ENCODE data around the gene NRN1L. TPM values are rescaled to one million over a fixed set of nuclear protein-coding genes. Genes with fewer than 3 reads are reported as not detected.

NRN1L gene
- total and polyA plus RNA-seq, 2 donors from 2014 or later: 1.1 to 1.2 TPM

DNA sequence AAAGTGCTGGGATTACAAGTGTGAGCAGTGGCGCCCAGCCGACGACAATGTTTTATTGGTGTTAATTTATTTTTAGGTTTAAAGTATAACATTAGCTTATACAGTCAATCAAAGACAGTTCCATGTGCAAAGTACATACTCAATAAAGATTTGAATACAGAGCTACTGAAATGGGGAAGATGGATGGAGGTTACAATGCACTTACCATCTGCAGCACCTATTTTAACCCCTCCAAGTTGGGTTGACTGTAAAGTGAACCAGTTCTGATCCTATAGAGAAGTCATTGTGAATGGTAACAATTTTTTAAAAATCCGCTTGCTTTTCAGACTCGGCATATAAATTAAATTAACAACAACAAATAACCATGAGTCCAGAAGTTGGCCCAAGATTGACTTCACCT, 7.7 kb downstream of the NRN1L start:
- no peak overlapping the region for H3K27ac ChIP-seq (ENCODE audit: low read depth in 2 of 2, low read length in 2 of 2)
- H3K4me3 ChIP-seq (ENCODE audit: low read length in 3 of 3): peak overlapping the region; percentile 56 to 72 (median 71)

DNA sequence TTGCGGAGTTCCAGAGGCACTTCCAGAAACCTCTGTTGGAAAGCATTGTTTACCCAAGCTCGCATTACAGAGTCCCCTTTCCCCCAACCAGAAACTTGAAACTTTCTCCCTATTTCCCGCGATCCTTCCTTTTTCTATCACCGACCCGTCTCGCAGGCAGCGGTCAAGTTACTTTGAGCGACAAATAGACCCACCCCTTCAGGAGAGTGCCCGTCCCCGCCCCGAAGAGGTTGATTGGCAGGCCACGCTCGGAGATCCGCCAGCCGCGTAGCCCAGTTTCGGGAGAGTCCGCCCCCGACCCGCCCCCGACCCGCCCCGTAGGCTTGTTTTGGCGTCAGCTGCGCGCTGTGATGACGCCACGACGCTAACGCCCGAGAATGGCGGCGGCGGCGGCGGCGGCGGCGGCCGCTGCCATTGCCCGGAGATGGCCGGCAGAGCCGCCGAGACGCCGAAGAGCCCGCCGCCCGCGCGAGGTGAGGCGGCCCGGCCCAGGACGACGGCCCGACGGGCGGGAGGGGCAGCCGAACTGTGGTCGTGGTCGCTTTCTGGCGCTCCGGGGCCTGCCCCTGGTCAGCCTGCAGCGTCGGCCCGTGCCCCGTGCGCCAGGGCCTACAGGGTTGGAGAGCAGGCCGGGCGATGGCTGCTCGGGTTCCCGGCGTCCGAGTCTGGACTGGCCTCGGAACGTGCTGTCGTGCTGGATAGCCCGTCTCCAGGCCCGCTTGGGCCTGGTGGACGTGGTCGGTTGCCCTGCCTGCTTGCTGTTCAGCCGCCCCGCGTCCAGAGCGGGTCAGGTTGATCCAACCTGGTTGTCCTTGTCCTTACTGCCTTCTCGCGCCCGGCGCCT, 8.4 kb downstream of the NRN1L start, which contains the start of gene PSKH1:
PSKH1 (plus strand) TSS at position 356 of the 844 bp plus-strand sequence. CDS start 15,496 bp downstream, outside the sequence.
- H3K27me3 ChIP-seq (ENCODE audit: control insufficient read depth, insufficient read depth, low read length): no peaks in the 10 kb centered on the region
- TF ChIP-seq, protein P1, sequence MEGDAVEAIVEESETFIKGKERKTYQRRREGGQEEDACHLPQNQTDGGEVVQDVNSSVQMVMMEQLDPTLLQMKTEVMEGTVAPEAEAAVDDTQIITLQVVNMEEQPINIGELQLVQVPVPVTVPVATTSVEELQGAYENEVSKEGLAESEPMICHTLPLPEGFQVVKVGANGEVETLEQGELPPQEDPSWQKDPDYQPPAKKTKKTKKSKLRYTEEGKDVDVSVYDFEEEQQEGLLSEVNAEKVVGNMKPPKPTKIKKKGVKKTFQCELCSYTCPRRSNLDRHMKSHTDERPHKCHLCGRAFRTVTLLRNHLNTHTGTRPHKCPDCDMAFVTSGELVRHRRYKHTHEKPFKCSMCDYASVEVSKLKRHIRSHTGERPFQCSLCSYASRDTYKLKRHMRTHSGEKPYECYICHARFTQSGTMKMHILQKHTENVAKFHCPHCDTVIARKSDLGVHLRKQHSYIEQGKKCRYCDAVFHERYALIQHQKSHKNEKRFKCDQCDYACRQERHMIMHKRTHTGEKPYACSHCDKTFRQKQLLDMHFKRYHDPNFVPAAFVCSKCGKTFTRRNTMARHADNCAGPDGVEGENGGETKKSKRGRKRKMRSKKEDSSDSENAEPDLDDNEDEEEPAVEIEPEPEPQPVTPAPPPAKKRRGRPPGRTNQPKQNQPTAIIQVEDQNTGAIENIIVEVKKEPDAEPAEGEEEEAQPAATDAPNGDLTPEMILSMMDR (IDR thresholded peaks at IDR 0.05; ENCODE audit: borderline replicate concordance, extremely low read depth, insufficient read depth): no peak
- peak within 1 kb of the TSS; percentile 88 to 95 for H3K27ac ChIP-seq (ENCODE audit: low read depth in 2 of 2, low read length in 2 of 2)
- DNase-seq (peak; percentile 98 to 99 (median 98)), FAIRE-seq (no peak)
- no peaks in the 10 kb centered on the region for H3K36me3 ChIP-seq (ENCODE audit: control insufficient read depth in 2 of 3, insufficient read depth in 3 of 3, low read length in 3 of 3)
- peak within 1 kb of the TSS; percentile 74 to 98 (median 74) for H3K9ac ChIP-seq (ENCODE audit: low read length in 3 of 3)
- no peaks in the 10 kb centered on the region for H3K9me3 ChIP-seq (ENCODE audit: control insufficient read depth in 2 of 3, insufficient read depth in 1 of 3, low read length in 3 of 3)
- H3K4me3 ChIP-seq (ENCODE audit: low read length in 3 of 3): peak within 1 kb of the TSS; percentile 76 to 91 (median 84)
- H3K4me1 ChIP-seq (ENCODE audit: control insufficient read depth in 2 of 3, insufficient read depth in 2 of 3, low read depth in 1 of 3, low read length in 3 of 3): peaks cover 0 to 20% (median 8%) of the 10 kb centered on the region in 3 donors
- intact Hi-C loops (cut with DNase I): no loop called here

More for the DNA sequence above, 7.7 kb downstream of the NRN1L start:
- H3K9ac ChIP-seq (ENCODE audit: low read length in 3 of 3): peak overlapping the region in 2 of 3 donors; percentile 31 to 64
- intact Hi-C loops (cut with DNase I): no loop called here
- H3K4me1 ChIP-seq (ENCODE audit: control insufficient read depth in 2 of 3, insufficient read depth in 2 of 3, low read depth in 1 of 3, low read length in 3 of 3): peaks cover 0 to 20% (median 8%) of the 10 kb centered on the region in 3 donors
- no peaks in the 10 kb centered on the region for H3K9me3 ChIP-seq (ENCODE audit: control insufficient read depth in 2 of 3, insufficient read depth in 1 of 3, low read length in 3 of 3)
- FAIRE-seq (no peak), DNase-seq (no peak)
- TF ChIP-seq, protein P1 (IDR thresholded peaks at IDR 0.05; ENCODE audit: borderline replicate concordance, extremely low read depth, insufficient read depth): no peak
- no peaks in the 10 kb centered on the region for H3K36me3 ChIP-seq (ENCODE audit: control insufficient read depth in 2 of 3, insufficient read depth in 3 of 3, low read length in 3 of 3)
- H3K27me3 ChIP-seq (ENCODE audit: control insufficient read depth, insufficient read depth, low read length): no peaks in the 10 kb centered on the region

DNA sequence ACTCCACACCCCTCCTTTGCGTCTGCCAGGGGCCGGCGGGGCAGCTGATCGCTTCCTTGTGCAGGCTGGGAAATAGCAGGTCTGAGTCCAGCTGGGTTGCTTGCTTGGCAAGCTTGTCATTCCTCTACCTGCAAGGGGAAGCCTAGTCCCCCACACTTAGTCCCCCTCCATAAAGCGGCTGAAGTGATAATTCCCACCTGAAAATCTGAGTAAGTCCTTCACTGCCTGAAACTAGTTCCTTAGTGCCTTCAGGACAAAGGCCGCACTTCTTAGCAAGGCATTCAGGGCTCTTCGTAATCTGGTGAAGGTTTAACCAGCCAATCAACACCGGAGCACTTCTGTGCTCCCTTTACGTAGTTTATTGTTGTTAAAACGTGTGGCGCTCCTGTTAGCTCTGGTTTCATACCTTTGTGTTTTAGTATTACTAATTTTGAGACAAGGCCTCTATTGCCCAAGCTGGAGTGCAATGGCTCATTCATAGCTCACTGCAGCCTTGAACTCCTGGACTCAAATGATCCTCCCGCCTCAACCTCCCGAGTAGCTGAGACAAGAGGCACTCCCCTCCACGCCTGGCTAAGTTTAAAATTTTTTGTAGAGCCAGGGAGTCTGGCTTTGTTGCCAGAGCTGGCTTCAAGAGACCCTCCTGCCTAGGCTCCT, 9.2 kb downstream of the NRN1L start:
- intact Hi-C loops (cut with DNase I): no loop called here
- H3K4me3 ChIP-seq (ENCODE audit: low read length in 3 of 3): peak overlapping the region; percentile 76 to 91 (median 84)
- H3K9me3 ChIP-seq (ENCODE audit: control insufficient read depth in 2 of 3, insufficient read depth in 1 of 3, low read length in 3 of 3): no peaks in the 10 kb centered on the region
- peaks cover 0 to 20% (median 8%) of the 10 kb centered on the region in 3 donors for H3K4me1 ChIP-seq (ENCODE audit: control insufficient read depth in 2 of 3, insufficient read depth in 2 of 3, low read depth in 1 of 3, low read length in 3 of 3)
- H3K9ac ChIP-seq (ENCODE audit: low read length in 3 of 3): peak overlapping the region; percentile 74 to 98 (median 74)
- FAIRE-seq (no peak), DNase-seq (peak in 3 of 5 donors; percentile 26 to 72 (median 50))
- TF ChIP-seq, protein P1 (IDR thresholded peaks at IDR 0.05; ENCODE audit: borderline replicate concordance, extremely low read depth, insufficient read depth): no peak
- no peaks in the 10 kb centered on the region for H3K36me3 ChIP-seq (ENCODE audit: control insufficient read depth in 2 of 3, insufficient read depth in 3 of 3, low read length in 3 of 3)
- H3K27me3 ChIP-seq (ENCODE audit: control insufficient read depth, insufficient read depth, low read length): no peaks in the 10 kb centered on the region
- peak overlapping the region; percentile 88 to 95 for H3K27ac ChIP-seq (ENCODE audit: low read depth in 2 of 2, low read length in 2 of 2)

All from kidney (tissue), 14 donors.